BLaER1 treated with 17β-estradiol and CSF1 and Interleukin-3, amounts not matched to agents 10 nM and 100 nM (cell line): Measurements from ENCODE around the gene POLR1A.

Experiments used
- H3K27ac ChIP-seq, 11 experiments: shearing (Covaris generic); formaldehyde crosslinking; 2 replicates each; pipeline ENCODE4 v1.8.1; 2022
- H3K27me3 ChIP-seq, 11 experiments: shearing (Covaris generic); formaldehyde crosslinking; 2 replicates each; pipeline ENCODE4 v1.8.1; 2022
- H3K36me3 ChIP-seq, 11 experiments: shearing (Covaris generic); formaldehyde crosslinking; 2 replicates each; pipeline ENCODE4 v1.8.1; 2022
- H3K4me1 ChIP-seq, 10 experiments: shearing (Covaris generic); formaldehyde crosslinking; 2 replicates each; pipeline ENCODE4 v1.8.1; 2022
- H3K4me2 ChIP-seq, 11 experiments: shearing (Covaris generic); formaldehyde crosslinking; 2 replicates each; pipeline ENCODE4 v1.8.1; 2022
- H3K4me3 ChIP-seq, 10 experiments: shearing (Covaris generic); formaldehyde crosslinking; 2 replicates each; pipeline ENCODE4 v1.8.1; 2022
- H3K9ac ChIP-seq, 11 experiments: shearing (Covaris generic); formaldehyde crosslinking; 2 replicates each; pipeline ENCODE4 v1.8.1; 2022
- H3K9me3 ChIP-seq, 11 experiments: shearing (Covaris generic); formaldehyde crosslinking; replicated peaks in 1 of 11; 2 replicates each; pipeline ENCODE4 v1.8.1; 2022
- H4K20me1 ChIP-seq, 11 experiments: shearing (Covaris generic); formaldehyde crosslinking; 2 replicates each; pipeline ENCODE4 v1.8.1; 2022
- Cebpa-rat ChIP-seq, 11 experiments: shearing (Covaris generic); IDR thresholded peaks; 2 replicates each; pipeline ENCODE4 v1.8.1; 2022

The POLR1A gene

DNA sequence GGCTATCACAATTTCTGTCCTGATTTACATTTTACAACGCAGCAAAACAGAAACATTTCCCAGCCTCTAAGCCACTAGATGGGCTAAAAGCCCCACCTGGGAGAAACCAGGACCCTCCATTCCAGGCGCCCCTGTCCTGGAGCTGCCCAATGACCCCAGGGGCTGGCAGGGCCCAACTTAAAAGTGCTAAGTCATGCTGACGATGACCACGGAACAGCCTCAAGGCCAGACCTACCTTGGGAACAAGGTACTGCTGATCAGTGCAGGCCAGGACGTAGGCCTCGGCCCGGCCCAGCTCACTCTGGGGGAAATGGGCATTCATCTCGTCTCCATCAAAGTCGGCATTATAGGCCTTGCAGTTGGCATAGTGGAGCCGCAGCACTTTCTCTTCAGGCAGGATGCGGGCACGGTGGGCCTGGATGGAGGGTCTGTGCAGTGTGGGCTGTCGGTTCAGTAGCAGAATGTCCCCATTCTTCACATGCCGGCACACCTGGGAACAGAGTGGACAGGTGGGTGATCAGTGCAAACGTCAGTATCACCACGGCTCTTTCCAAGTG lies 35.8 kb downstream of the POLR1A start:
- no peak for TF ChIP-seq Cebpa-rat (IDR thresholded peaks at IDR 0.05)
- peak overlapping the region in 2 of 11 experiments; percentile 20 to 38; a peak in 2 of 22 replicates for H3K9ac ChIP-seq
- H3K9me3 ChIP-seq: 0 out of 22 replicates have a peak, but pooled peaks cover 0 to 7% (median 0%) of the 10 kb centered on the region in 11 experiments
- H3K4me2 ChIP-seq: peak overlapping the region in 1 of 11 experiments; percentile 25; a peak in 3 of 22 replicates
- peaks cover 0 to 42% (median 23%) of the 10 kb centered on the region in 11 experiments; a peak in 13 of 22 replicates for H4K20me1 ChIP-seq
- H3K36me3 ChIP-seq: peaks cover 76 to 100% (median 96%) of the 10 kb centered on the region in 11 experiments
- H3K4me1 ChIP-seq: peaks cover 28 to 49% (median 37%) of the 10 kb centered on the region in 10 experiments
- no peak overlapping the region for H3K4me3 ChIP-seq
- H3K27ac ChIP-seq: peak overlapping the region in 1 of 11 experiments; percentile 56; a peak in 3 of 22 replicates
- no peaks in the 10 kb centered on the region for H3K27me3 ChIP-seq

DNA sequence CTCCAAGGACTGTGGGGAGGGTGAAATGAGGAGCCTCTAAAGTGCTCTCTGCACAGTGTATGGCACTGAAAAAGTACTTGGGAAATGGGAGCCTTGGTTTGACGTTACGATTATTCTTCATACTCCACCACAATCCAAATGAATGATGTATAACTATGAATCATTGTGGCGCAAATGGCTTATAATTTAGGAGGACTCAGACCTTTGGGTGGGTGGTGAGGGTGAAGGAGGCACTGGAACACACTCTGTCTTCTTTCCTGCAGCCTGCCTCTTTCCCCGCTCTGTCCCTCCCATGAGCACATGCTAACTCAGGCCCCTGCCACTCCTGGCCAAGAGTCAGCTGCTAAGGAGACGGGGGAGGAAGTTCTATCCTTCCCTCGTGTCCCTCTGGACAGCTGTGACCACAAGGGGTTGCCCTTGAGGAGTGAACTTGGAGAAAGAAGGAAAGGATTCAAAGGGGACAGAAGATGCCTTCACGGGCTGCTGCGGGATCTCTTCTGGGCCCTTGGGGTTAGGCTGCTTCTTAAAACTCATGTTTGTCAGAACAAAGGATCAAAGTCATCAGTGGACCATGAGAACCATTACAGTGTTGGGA lies 36.5 kb downstream of the POLR1A start:
- Histone ChIP-seq H3K9ac (no peak overlapping the region), H3K27ac (peak overlapping the region in 1 of 11 experiments; percentile 56; a peak in 2 of 22 replicates)

DNA sequence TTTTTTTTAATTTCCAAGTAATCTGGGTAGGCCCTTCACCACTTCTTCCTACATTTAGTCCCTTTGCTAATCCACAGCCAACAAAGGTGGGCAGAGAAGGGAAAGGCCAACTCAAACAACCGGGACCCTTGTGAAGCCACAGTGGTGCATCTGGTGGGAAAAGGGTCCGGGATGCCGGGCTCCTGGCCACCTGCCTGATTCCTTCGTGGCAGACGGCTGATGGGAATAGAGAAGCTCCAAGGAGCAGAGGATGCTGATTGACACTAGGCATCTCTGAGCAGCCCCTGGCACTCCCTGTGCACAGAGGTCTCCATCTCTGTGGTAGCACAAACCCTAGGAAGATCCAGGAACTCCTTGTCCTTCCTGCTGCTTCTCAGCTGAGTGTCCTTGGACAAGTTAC lies 37.0 kb downstream of the POLR1A start:
- H3K9me3 ChIP-seq: peaks cover 0 to 12% (median 3%) of the 10 kb centered on the region in 11 experiments; a peak in 2 of 22 replicates
- H3K27ac ChIP-seq: no peak overlapping the region

More for the DNA sequence above, 36.5 kb downstream of the POLR1A start:
- peaks cover 0 to 39% (median 19%) of the 10 kb centered on the region in 11 experiments; a peak in 13 of 22 replicates for H4K20me1 ChIP-seq
- TF ChIP-seq Cebpa-rat (IDR thresholded peaks at IDR 0.05): no peak
- peaks cover 25 to 42% (median 33%) of the 10 kb centered on the region in 10 experiments for H3K4me1 ChIP-seq
- no peak overlapping the region for H3K4me3 ChIP-seq
- H3K4me2 ChIP-seq: peak overlapping the region in 2 of 11 experiments; percentile 15 to 25; a peak in 3 of 22 replicates
- H3K9me3 ChIP-seq: 0 out of 22 replicates have a peak, but pooled peaks cover 0 to 11% (median 0%) of the 10 kb centered on the region in 11 experiments
- H3K36me3 ChIP-seq: peaks cover 76 to 100% (median 96%) of the 10 kb centered on the region in 11 experiments
- no peaks in the 10 kb centered on the region for H3K27me3 ChIP-seq

DNA sequence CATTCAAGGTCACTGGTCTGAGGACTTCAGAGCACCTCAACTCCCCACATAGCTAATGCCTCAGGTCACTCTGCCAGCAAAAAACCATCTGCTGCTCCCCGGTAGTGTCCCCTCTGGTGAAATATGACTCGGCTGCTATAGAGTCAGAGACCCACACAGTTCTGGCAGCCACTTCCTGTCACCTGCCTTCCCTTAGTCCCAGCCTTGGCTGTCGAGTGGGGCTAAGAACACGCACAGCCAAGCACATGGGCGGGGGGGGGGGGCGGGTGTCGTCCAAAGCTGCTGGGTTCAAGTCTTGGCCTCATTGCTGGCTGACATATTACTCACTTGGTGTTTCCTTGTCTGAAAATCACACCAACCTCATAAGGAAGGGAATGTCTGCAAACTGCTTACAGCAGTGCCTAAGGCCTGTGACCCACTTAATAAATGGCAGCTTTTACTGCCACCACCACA lies 37.5 kb downstream of the POLR1A start:
- H4K20me1 ChIP-seq: peaks cover 0 to 29% (median 10%) of the 10 kb centered on the region in 11 experiments; a peak in 11 of 22 replicates
- no peaks in the 10 kb centered on the region for H3K27me3 ChIP-seq
- no peak for TF ChIP-seq Cebpa-rat (IDR thresholded peaks at IDR 0.05)
- H3K36me3 ChIP-seq: peaks cover 78 to 100% (median 96%) of the 10 kb centered on the region in 11 experiments
- H3K27ac ChIP-seq: no peak overlapping the region
- H3K4me3 ChIP-seq: no peak overlapping the region
- no peak overlapping the region for H3K9ac ChIP-seq
- H3K9me3 ChIP-seq: peaks cover 0 to 15% (median 4%) of the 10 kb centered on the region in 11 experiments; a peak in 2 of 22 replicates
- no peak overlapping the region for H3K4me2 ChIP-seq
- H3K4me1 ChIP-seq: peaks cover 14 to 34% (median 25%) of the 10 kb centered on the region in 10 experiments

More for the DNA sequence above, 37.0 kb downstream of the POLR1A start:
- peaks cover 76 to 100% (median 96%) of the 10 kb centered on the region in 11 experiments for H3K36me3 ChIP-seq
- no peak for TF ChIP-seq Cebpa-rat (IDR thresholded peaks at IDR 0.05)
- no peak overlapping the region for H3K4me3 ChIP-seq
- peaks cover 19 to 37% (median 28%) of the 10 kb centered on the region in 10 experiments for H3K4me1 ChIP-seq
- peaks cover 0 to 34% (median 15%) of the 10 kb centered on the region in 11 experiments; a peak in 12 of 22 replicates for H4K20me1 ChIP-seq
- H3K27me3 ChIP-seq: no peaks in the 10 kb centered on the region
- H3K4me2 ChIP-seq: no peak overlapping the region
- no peak overlapping the region for H3K9ac ChIP-seq

DNA sequence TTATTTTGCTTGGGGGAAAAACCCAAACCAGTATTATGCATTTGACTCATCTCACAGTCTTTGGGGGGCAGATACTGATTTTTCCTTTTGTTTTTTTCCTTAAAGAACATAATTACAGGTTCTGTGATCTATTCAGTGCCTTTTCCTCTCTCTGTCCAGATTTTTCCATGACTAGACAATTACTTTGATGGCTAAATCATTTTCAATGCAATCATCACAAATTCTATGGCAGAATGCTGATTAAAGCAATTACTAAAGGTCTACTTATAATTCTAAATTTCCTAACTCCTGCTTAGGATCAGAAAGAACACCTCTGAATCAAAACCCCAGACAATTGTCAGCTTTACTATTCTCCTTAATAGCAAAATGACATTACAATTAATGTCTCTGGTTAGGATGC lies 38.8 kb downstream of the POLR1A start:
- Histone ChIP-seq H3K4me3 (no peak overlapping the region), H3K9ac (no peak overlapping the region), H3K9me3 (peaks cover 0 to 15% (median 4%) of the 10 kb centered on the region in 11 experiments; a peak in 2 of 22 replicates), H3K27me3 (no peaks in the 10 kb centered on the region), H3K27ac (no peak overlapping the region), H3K4me2 (no peak overlapping the region), H3K4me1 (peaks cover 2 to 21% (median 12%) of the 10 kb centered on the region in 10 experiments), H3K36me3 (peaks cover 88 to 100% (median 98%) of the 10 kb centered on the region in 11 experiments), H4K20me1 (peaks cover 0 to 17% (median 1%) of the 10 kb centered on the region in 11 experiments; a peak in 9 of 22 replicates)
- TF ChIP-seq Cebpa-rat (IDR thresholded peaks at IDR 0.05): no peak

DNA sequence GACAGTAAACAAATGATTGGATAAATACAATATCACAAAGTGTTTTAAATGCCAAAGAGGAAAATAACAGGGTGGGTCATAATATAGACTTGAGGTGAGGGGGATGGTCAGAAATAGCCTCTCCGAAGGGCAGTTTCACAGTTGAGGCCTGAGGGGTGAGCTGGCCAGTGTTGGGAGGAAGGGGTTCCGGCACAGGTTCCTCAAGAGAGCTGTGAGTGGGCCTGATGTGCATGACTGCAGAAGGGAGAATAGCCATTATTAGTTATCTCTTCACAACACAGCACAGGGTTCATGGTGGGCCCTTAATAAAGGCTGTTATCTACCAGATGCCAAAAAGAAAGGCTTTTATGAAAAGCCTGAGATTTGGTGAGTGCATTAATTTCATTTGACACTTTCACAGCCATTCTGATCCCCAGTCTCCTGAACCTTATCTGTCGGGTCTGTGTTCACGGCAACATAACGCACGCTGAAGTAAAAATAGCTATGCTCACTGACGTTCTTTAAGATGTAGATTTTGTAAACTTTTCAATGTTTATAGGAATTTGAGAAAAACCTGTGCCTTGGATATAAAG lies 39.6 kb downstream of the POLR1A start:
- Histone ChIP-seq H4K20me1 (peaks cover 0 to 17% (median 0%) of the 10 kb centered on the region in 11 experiments; a peak in 5 of 22 replicates), H3K4me2 (no peak overlapping the region), H3K27me3 (no peaks in the 10 kb centered on the region), H3K4me3 (no peak overlapping the region), H3K36me3 (peaks cover 94 to 100% (median 98%) of the 10 kb centered on the region in 11 experiments), H3K27ac (no peak overlapping the region), H3K4me1 (peaks cover 0 to 15% (median 8%) of the 10 kb centered on the region in 10 experiments; a peak in 11 of 20 replicates), H3K9ac (no peak overlapping the region), H3K9me3 (peaks cover 0 to 15% (median 3%) of the 10 kb centered on the region in 11 experiments; a peak in 2 of 22 replicates)
- TF ChIP-seq Cebpa-rat (IDR thresholded peaks at IDR 0.05): no peak

DNA sequence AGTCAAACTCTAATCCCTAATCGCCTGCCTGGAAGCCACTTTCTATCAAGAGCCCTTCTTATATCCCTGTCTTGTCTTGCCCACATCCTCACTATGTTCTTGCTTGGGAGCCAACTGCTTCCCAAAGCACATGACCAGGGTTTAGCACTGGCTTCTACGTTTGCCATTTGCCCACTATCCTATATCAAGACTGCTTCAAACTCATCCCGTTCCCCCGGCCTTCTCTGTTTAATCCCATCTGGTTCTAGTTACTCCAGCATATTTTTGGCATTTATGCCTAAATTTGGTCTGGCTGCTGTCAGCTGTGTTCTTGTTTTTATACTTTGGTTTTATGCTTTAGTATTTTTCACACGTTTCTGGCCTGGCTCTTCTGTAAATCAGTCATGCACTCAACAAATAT lies 40.2 kb downstream of the POLR1A start:
- Histone ChIP-seq H3K9me3 (peaks cover 0 to 15% (median 3%) of the 10 kb centered on the region in 11 experiments; a peak in 2 of 22 replicates), H4K20me1 (peaks cover 0 to 19% (median 0%) of the 10 kb centered on the region in 11 experiments; a peak in 5 of 22 replicates), H3K27ac (no peak overlapping the region), H3K27me3 (no peaks in the 10 kb centered on the region), H3K4me1 (peaks cover 0 to 15% (median 8%) of the 10 kb centered on the region in 10 experiments; a peak in 10 of 20 replicates), H3K9ac (no peak overlapping the region), H3K36me3 (peaks cover 94 to 100% (median 98%) of the 10 kb centered on the region in 11 experiments), H3K4me3 (no peak overlapping the region), H3K4me2 (no peak overlapping the region)
- TF ChIP-seq Cebpa-rat (IDR thresholded peaks at IDR 0.05): no peak

DNA sequence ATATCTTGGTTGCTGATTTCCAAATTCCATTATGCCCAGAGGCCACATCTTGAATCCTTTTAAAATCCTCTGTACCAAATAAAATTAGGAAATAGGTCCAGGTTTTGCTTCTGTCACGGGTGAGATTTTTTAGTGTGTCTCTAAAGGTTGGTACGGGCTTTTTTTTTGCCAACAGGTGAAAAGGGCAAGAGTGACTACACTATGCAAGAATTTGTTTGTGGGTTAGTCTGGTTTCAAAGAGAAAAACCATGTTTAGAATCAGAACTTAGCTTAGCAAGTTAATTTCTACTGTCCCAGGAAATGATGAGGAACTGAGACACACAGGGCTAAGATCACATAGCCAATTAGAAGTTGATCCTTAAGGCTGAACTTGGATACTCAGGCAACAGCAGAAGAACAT lies 41.7 kb downstream of the POLR1A start:
- H3K27ac ChIP-seq: no peak overlapping the region
- no peak overlapping the region for H3K9ac ChIP-seq
- H3K27me3 ChIP-seq: no peaks in the 10 kb centered on the region
- peaks cover 92 to 99% (median 98%) of the 10 kb centered on the region in 11 experiments for H3K36me3 ChIP-seq
- no peak for TF ChIP-seq Cebpa-rat (IDR thresholded peaks at IDR 0.05)
- peaks cover 0 to 8% (median 0%) of the 10 kb centered on the region in 11 experiments; a peak in 4 of 22 replicates for H4K20me1 ChIP-seq
- H3K4me2 ChIP-seq: no peak overlapping the region
- H3K4me3 ChIP-seq: no peak overlapping the region
- peaks cover 0 to 6% (median 0%) of the 10 kb centered on the region in 10 experiments; a peak in 2 of 20 replicates for H3K4me1 ChIP-seq
- peaks cover 0 to 15% (median 3%) of the 10 kb centered on the region in 11 experiments; a peak in 2 of 22 replicates for H3K9me3 ChIP-seq
